Chondrocyte (in vitro differentiated cells): ENCODE data around the gene CCDC148. TPM values are rescaled to one million over a fixed set of nuclear protein-coding genes. Genes with fewer than 3 reads are reported as not detected.

Experiments
- DNase-seq: peaks from one replicate; pipeline ENCODE4 v3.0.0; 2021; ENCODE audit warnings: mixed read lengths, low spot score
- H3K27ac Mint-ChIP-seq: one replicate; pipeline ENCODE4 v1.8.0; 2021; ENCODE audit warnings: mild to moderate bottlenecking, moderate library complexity, mixed read lengths; ENCODE audit not compliant: unreplicated experiment
- H3K27me3 Mint-ChIP-seq: 2 replicates; pipeline ENCODE4 v1.8.0; 2021; ENCODE audit warnings: low read depth, mixed read lengths
- H3K36me3 Mint-ChIP-seq: 2 replicates; pipeline ENCODE4 v1.8.0; 2021; ENCODE audit warnings: low read depth, mixed read lengths
- H3K4me1 Mint-ChIP-seq: 2 replicates; pipeline ENCODE4 v1.8.0; 2021; ENCODE audit warnings: low read depth, mild to moderate bottlenecking, mixed read lengths
- H3K4me3 Mint-ChIP-seq: one replicate; pipeline ENCODE4 v1.8.0; 2021; ENCODE audit warnings: mild to moderate bottlenecking, moderate library complexity, mixed read lengths; ENCODE audit not compliant: unreplicated experiment
- H3K9me3 Mint-ChIP-seq: 2 replicates; pipeline ENCODE4 v1.8.0; 2021; ENCODE audit warnings: low read depth, mixed read lengths
- CTCF ChIP-seq: fragments of 200-600 bp; sonication (generic); IDR thresholded peaks from 2 replicates; pipeline ENCODE4 v1.5.0; 2021; ENCODE audit warnings: antibody characterized with exemption, mild to moderate bottlenecking, moderate library complexity
- total RNA-seq: library from RNA; stranded (reverse); gene quantifications from 3 replicates; pipeline ENCODE4 v1.2.1, GENCODE V29; 2021

Gene CCDC148
- total RNA-seq, 1 donor from 2014 or later, result 0.52 TPM

- DNase-seq, result no peak
- TF ChIP-seq CTCF, result no peak
- H3K36me3 Mint-ChIP-seq, result peaks cover 5% of the 10 kb centered on the region
- no peak overlapping the region for H3K4me3 Mint-ChIP-seq
- H3K4me1 Mint-ChIP-seq, result peaks cover 8% of the 10 kb centered on the region
- H3K27me3 Mint-ChIP-seq, result no peaks in the 10 kb centered on the region
- H3K27ac Mint-ChIP-seq, result no peak overlapping the region
- peaks cover 18% of the 10 kb centered on the region for H3K9me3 Mint-ChIP-seq
Observed at GRCh38 chr2:158143703-158144360, 312.7 kb downstream of the CCDC148 start.

- DNase-seq, result no peak
- H3K9me3 Mint-ChIP-seq, result peaks cover 18% of the 10 kb centered on the region
Observed at GRCh38 chr2:158142568-158143332, 313.8 kb downstream of the CCDC148 start.

GRCh38 chr2:158142165-158142564, 314.4 kb downstream of the CCDC148 start:
- no peak for TF ChIP-seq CTCF

More at GRCh38 chr2:158142568-158143332, 313.8 kb downstream of the CCDC148 start:
- Mint-ChIP-seq H3K27ac (no peak overlapping the region), H3K36me3 (peaks cover 5% of the 10 kb centered on the region), H3K27me3 (no peaks in the 10 kb centered on the region), H3K4me3 (no peak overlapping the region), H3K4me1 (peaks cover 8% of the 10 kb centered on the region)
- no peak for TF ChIP-seq CTCF

GRCh38 chr2:158140201-158140600, 316.4 kb downstream of the CCDC148 start:
- no peak overlapping the region for H3K4me3 Mint-ChIP-seq
- no peak for DNase-seq
- TF ChIP-seq CTCF, result no peak

More at GRCh38 chr2:158142165-158142564, 314.4 kb downstream of the CCDC148 start:
- Mint-ChIP-seq H3K4me1 (peaks cover 8% of the 10 kb centered on the region), H3K27ac (no peak overlapping the region), H3K9me3 (peaks cover 12% of the 10 kb centered on the region), H3K36me3 (peaks cover 3% of the 10 kb centered on the region), H3K27me3 (no peaks in the 10 kb centered on the region), H3K4me3 (no peak overlapping the region)
- DNase-seq, result no peak

GRCh38 chr2:158138255-158138654, 318.3 kb downstream of the CCDC148 start:
- TF ChIP-seq CTCF, result no peak
- Mint-ChIP-seq H3K9me3 (no peaks in the 10 kb centered on the region), H3K27ac (no peak overlapping the region), H3K36me3 (no peaks in the 10 kb centered on the region), H3K4me1 (peaks cover 11% of the 10 kb centered on the region), H3K4me3 (no peak overlapping the region), H3K27me3 (no peaks in the 10 kb centered on the region)
- DNase-seq, result no peak

More at GRCh38 chr2:158140201-158140600, 316.4 kb downstream of the CCDC148 start:
- H3K27ac Mint-ChIP-seq, result no peak overlapping the region
- H3K36me3 Mint-ChIP-seq, result no peaks in the 10 kb centered on the region
- no peaks in the 10 kb centered on the region for H3K9me3 Mint-ChIP-seq
- peaks cover 8% of the 10 kb centered on the region for H3K4me1 Mint-ChIP-seq
- H3K27me3 Mint-ChIP-seq, result no peaks in the 10 kb centered on the region
